K562 (cell line): ENCODE results near the gene HCFC1R1. TPM values are rescaled to one million over a fixed set of nuclear protein-coding genes. Genes with fewer than 3 reads are reported as not detected.
A peak's percentile ranks its signal among the peaks of the same experiment; 100 is the strongest.

Experiments
- ATF2 ChIP-seq: sonication (generic); formaldehyde crosslinking; IDR thresholded peaks from 2 replicates; pipeline ENCODE4 v1.8.1; 2022; ENCODE audit warnings: missing genetic modification reagents
- ATF3 ChIP-seq, 2 experiments: fragments of 450-650 bp in 1 of 2; sonication (generic) in 1 of 2; formaldehyde crosslinking in 1 of 2; IDR thresholded peaks in 1 of 2; conservative IDR thresholded peaks in 1 of 2; 2 replicates each; pipeline versions ENCODE4 v1.6.1 to v1.8.1; 2016 to 2023; ENCODE audit warnings: mild to moderate bottlenecking in 2 of 2, moderate library complexity in 2 of 2, inconsistent platforms in 1 of 2, missing genetic modification reagents in 1 of 2
- JUNB ChIP-seq: fragments of 450-650 bp; formaldehyde crosslinking; conservative IDR thresholded peaks from 2 replicates; pipeline ENCODE4 v1.4.0; 2020; ENCODE audit warnings: mild to moderate bottlenecking
- LARP7 ChIP-seq: fragments of 450-650 bp; IDR thresholded peaks from 2 replicates; pipeline ENCODE4 v1.6.1; 2016
- REST ChIP-seq, 2 experiments: fragments of 450-650 bp; formaldehyde crosslinking in 1 of 2; IDR thresholded peaks; 2 replicates each; pipeline versions ENCODE4 v1.4.0 to v1.6.1; 2014 to 2020; ENCODE audit warnings: mild to moderate bottlenecking in 2 of 2, borderline replicate concordance in 1 of 2, low read depth in 1 of 2
- ZBTB49 ChIP-seq: sonication (generic); formaldehyde crosslinking; IDR thresholded peaks from 2 replicates; pipeline ENCODE4 v1.8.0; 2022; ENCODE audit warnings: missing genetic modification reagents, mild to moderate bottlenecking, borderline replicate concordance
- ZNF253 ChIP-seq: fragments of 250-450 bp; sonication (Bioruptor Pico); conservative IDR thresholded peaks from 2 replicates; pipeline ENCODE4 v1.6.1; 2021; ENCODE audit warnings: mild to moderate bottlenecking
- ZNF395 ChIP-seq: fragments of 200-800 bp; sonication (Bioruptor generic); IDR thresholded peaks from 2 replicates; pipeline ENCODE4 v1.6.1; 2017; ENCODE audit warnings: missing genetic modification characterization, missing compliant biosample characterization
- polyA plus RNA-seq, 8 experiments: library from polyadenylated mRNA; depleted of rRNA in 4 of 8; stranded (reverse) in 5 of 8; unstranded in 3 of 8; fragments of >200 nt; fragmentation: Nextera tagmentation in 2 of 8; fragmentation: Illumina TruSeq in 1 of 8; extraction: Ambion mirVana in 2 of 8; extraction: Trizol in 1 of 8; gene quantifications; 2 replicates each; pipeline versions ENCODE4 v1.2.1 to v1.2.3, GENCODE V29; 2011 to 2014; ENCODE audit warnings: inconsistent platforms in 1 of 8, missing spikeins in 1 of 8
- total RNA-seq, 7 experiments: library from RNA; depleted of rRNA in 6 of 7; stranded (reverse); fragments of >200 nt in 6 of 7; fragmentation: Illumina TruSeq in 2 of 7; extraction: Trizol in 2 of 7; gene quantifications; 2 replicates each; pipeline versions ENCODE4 v1.2.1 to v1.2.3, GENCODE V29; 2011 to 2021; ENCODE audit warnings: low replicate concordance in 1 of 7

The HCFC1R1 gene
- total and polyA plus RNA-seq, 9 of the 15 experiments (the other 6 are each of a cell fraction or from before 2014, with no cell fraction given): 2.2 to 29.0 (median 11.2) TPM

GRCh38 chr16:3017794-3018506, 5.8 kb downstream of the HCFC1R1 start, which contains the start of gene CLDN6 (continued):
- TF ChIP-seq REST (IDR thresholded peaks at IDR 0.05; ENCODE audit: borderline replicate concordance) (peak; percentile 29; the same call in 1 of the 2 replicates), REST (CRISPR knock-in tag; IDR thresholded peaks at IDR 0.05; ENCODE audit: low read depth) (no peak), ZNF395 (CRISPR knock-in tag) (no peak), JUNB (CRISPR knock-in tag) (no peak), ATF3 (IDR thresholded peaks at IDR 0.05) (peak; percentile 89), ATF3 (CRISPR knock-in tag; conservative IDR thresholded peaks at IDR 0.05) (no peak), ZBTB49 (CRISPR knock-in tag) (no peak), ZNF253 (CRISPR knock-in tag) (no peak), ATF2 (CRISPR knock-in tag) (no peak), LARP7 (no peak)
